NCI-H2227 treated with DMSO at 0.1 percent for 48 hours (cell line): ENCODE data around the gene PAPSS2.
A peak's percentile ranks its signal among the peaks of the same experiment; 100 is the strongest.
"Not testable (repeated sequence)": the region's sequence is repeated elsewhere in the genome, so short reads cannot be mapped to it uniquely, and the experiment has no call there.

Source experiments
- DNase-seq: peaks from one replicate; lab custom pipeline; 2025; lab: John Stamatoyannopoulos, UW

The PAPSS2 gene

GRCh38 chr10:87659571-87660483 lies at the start of gene PAPSS2:
PAPSS2 (plus strand) TSS chr10:87659878; CDS start chr10:87659982, 104 bp downstream.
- DNase-seq = peak; percentile 10

DNA sequence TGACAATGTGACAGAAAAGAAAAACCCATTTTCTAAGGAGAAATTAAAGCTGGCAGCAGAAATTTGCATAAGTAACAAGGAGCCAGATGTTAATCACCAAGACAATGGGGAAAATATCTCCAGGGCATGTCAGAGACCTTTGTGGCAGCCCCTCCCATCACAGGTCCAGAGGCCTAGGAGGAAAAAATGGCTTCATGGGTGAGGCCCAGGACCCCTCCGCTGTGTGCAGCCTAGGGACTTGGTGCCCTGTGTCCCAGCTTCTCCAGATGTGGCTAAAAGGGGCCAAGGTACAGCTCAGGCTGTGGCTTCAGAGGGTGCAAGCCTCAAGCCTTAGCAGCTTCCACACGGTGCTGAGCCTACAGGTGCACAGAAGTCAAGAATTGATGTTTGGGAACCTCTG lies 48.3 kb upstream of the PAPSS2 start:
- not testable (repeated sequence) for DNase-seq

- no peak for DNase-seq
Measured at GRCh38 chr10:87612115-87612514, 47.6 kb upstream of the PAPSS2 start.

GRCh38 chr10:87613751-87614150 lies 45.9 kb upstream of the PAPSS2 start:
- DNase-seq = no peak

DNA sequence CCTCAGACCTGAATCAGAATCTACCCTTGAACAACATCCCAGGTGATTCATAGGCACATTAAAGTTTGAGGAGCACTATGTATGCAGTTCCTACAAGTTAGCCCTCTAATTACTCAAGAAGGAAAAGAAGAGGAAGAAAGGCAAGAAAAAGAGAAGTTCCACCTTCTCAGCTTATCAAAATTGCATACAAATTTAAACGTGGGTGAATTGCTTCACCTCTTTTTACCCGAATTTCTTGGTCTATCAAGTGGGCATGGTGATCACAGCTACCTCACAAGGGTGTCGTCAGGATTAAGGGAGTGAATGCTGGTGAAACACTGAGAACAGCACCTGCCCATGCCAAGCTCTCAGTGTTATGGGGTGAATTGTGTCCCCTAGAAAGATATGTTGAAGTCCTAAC lies 43.8 kb upstream of the PAPSS2 start:
- no peak for DNase-seq

DNA sequence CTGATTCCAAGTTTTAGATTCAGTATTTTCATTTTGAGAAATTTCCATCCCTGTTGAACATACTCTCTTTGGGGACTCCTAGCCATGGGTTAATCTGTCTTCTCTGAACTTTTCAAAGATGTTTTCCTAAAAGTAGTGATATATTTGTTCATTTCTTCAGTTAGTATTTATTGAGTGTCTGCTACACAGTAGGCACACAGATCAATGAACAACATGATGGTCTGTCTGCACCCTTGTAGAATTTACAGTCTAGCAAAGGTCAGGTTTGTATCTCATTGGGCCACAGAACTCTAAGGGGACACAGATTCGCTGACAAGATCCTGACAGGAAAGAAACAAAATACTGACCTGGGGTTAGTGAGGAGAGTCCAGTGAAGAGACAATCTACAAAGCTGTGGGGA lies 42.2 kb upstream of the PAPSS2 start:
- DNase-seq = no peak

DNA sequence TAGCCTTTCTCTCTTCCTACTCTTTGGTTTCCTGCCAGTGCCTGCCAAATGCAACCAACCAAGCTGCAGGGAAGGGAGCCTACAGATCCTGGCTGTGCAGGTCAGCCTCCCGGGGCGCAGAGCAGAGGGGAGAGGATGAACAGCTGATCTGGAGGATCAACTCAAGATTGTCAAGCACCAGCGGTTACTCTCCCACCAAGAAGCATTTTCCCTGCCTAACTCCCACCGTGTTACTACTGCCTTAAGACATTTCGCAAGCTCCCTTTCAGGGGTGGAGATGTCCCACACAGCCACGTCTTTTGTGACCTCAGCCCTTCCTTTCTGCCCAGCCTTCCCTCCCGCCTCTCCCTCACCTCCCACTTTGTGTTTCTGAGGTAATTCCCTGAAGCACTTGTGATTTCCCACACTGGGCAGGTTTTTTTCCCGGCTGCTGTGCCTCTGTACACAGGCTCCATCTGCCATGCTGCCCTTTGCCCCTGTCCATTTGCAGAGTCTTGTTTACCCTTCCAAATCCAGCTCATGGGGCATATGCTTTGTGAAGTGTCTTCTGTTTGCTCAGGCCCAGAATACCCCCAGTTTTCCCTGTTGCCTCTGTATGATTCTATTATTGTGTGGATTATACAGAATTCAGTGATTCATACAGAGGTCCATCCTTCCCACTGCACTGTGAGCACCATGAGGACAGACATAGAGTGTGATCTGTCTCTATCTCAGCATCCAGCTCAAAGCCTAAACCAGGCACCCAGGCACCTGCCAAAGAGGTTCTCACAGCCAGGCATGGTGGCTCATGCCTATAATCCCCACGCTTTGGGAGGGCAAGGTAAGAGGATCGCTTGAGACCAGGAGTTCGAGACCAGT lies 40.9 kb upstream of the PAPSS2 start:
- DNase-seq = no peak

GRCh38 chr10:87619705-87620104 lies 40.0 kb upstream of the PAPSS2 start:
- DNase-seq = no peak

GRCh38 chr10:87621440-87621839 lies 38.2 kb upstream of the PAPSS2 start:
- DNase-seq = not testable (repeated sequence)

- no peak for DNase-seq
Measured at GRCh38 chr10:87622314-87623004, 37.2 kb upstream of the PAPSS2 start.

DNA sequence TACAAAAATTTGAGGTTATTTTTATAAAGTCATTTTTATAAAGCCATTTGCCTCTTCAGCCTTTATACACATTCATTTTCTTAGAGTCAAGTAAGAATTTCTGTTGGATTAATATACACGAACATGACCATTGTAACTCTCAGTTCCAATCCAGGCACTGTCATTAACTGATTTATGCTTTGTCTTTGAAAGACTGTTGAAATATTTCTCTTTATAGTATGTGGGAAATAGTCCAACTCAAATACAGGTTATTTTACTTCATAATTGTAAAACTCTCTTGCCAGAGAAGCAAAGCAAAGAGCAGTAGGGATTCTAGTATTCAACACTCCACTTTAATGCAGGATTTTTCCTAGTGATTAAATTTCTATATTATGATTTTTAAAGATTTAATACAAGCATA lies 36.5 kb upstream of the PAPSS2 start:
- no peak for DNase-seq

DNA sequence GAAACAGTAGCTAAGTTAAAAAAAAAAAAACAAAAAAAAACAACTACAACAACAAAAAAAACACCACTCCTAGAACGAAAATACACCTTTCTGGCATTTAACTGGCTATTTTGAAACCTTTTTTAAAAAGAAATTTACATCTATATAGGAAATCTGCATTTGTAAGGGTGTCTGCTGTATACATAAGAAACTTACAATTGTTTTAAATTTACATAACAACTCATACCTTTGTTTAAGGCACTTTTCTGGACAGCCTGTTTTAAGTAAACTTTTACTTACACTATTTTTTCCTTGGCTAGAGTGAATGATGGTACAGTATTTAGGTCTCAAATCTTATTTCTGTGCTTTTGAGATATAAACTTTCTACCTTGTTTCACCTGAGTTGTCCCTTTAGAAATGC lies 34.0 kb upstream of the PAPSS2 start:
- DNase-seq = no peak

DNA sequence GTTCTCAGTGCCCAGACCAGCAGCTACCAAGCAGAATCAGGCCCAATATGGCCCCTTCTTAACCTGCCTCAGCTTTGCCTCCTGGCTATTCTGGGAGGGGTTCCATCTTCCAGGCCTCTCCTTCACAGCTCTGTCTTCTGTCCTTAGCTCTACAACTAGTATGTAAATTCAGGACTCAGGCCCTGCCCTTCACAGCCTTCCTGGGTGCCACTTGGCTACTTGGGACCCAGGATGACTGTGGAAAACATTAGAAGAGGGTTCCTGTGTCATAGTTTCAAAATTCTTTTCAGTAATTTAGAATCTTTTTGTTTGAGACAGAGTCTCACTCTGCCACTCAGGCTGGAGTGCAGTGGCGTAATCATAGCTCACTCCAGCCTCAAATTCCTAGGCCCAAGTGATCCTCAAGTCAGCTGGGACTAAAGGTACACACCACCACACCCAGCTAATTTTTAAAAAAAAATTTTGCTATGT lies 33.2 kb upstream of the PAPSS2 start:
- no peak for DNase-seq

- DNase-seq = no peak
Measured at GRCh38 chr10:87630171-87630570, 29.5 kb upstream of the PAPSS2 start.

DNA sequence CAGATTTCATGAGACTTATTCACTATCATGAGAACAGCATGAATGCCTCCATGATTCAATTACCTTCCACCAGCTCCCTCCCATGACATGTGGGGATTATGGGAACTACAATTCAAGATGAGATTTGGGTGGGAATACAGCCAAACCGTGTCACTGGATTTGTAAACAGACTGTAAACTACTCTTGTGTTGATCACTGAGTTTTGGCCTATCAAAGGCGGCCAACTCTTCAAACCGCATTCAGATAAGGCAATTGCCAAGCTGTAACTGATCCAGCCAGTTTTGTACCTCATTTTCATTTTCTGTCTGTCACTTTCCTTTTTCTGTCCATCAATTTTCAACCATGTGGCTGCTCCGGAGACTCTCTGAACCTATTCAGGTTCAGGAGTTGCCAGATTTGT lies 27.2 kb upstream of the PAPSS2 start:
- no peak for DNase-seq

GRCh38 chr10:87634311-87634710 lies 25.4 kb upstream of the PAPSS2 start:
- DNase-seq = no peak

DNA sequence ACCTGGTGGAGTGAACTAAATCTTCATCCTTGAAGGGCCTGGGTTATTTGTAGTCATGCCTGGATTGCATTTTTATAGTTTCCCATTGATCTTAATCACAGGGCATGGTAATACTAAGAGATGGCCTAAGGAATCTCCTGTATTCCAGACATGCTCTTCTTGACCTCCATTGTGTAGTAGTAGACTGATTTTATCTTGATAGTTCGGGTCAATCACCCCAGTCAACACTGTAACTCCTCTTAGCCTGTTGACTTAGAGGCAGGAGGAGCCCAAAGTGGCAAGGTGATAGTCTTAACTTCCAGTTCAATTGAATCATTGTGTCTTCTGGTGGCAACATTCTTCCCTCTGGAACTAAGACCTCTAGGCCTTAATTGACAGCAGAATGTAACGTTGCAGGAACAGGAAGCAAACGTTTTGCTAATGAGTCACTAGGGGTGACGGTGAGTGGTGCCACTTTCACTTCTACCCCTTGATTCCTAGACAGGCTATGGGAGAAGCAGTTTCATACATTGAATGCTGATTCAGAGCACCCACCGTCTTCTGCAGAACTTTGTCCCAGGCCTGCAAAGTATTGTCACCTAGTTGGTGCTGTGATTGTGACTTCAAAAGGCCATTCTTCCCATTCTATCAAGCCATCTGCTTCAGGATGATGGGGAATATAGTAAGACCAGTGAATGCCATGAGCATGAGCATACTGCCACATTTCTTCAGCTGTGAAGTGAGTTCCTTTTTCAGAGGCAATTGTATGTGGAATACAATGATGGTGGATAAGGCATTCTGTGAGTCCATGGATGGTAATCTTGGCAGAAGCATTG lies 24.0 kb upstream of the PAPSS2 start:
- no peak for DNase-seq

DNA sequence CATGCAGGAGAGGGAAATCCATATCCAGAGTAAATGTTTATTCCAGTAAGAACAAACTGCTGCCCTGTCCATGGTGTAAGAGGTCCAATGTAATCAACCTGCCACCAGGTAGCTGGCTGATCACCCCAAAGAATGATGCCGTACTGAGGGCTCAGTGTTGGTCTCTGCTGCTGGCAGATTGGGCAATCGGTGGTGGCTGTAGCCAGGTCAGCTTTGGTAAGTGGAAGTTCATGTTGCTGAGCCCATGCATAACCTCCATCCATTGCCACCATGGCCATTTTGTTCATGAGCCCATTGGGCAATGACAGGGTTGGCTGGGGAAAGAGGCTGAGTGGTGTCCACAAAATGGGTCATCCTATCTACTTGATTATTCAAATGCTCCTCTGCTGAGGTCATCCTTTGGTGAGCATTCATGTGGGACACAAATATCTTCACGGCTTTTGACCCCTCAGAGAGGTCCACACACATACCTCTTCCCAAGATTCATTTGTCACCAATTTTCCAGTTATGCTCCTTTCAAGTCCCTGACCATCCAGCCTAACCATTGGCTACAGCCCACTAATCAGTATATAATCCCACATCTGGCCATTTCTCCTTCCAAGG lies 23.3 kb upstream of the PAPSS2 start:
- DNase-seq = no peak

GRCh38 chr10:87639493-87639892 lies 20.2 kb upstream of the PAPSS2 start:
- no peak for DNase-seq

- DNase-seq = no peak
Measured at GRCh38 chr10:87640043-87640442, 19.6 kb upstream of the PAPSS2 start.

- no peak for DNase-seq
Measured at GRCh38 chr10:87642486-87642885, 17.2 kb upstream of the PAPSS2 start.
